ENCODE data around the gene SLCO2B1. TPM values are rescaled to one million over a fixed set of nuclear protein-coding genes. Genes with fewer than 3 reads are reported as not detected.

Gene SLCO2B1
- total RNA-seq, 2 experiments from 2014 or later = not detected

DNA sequence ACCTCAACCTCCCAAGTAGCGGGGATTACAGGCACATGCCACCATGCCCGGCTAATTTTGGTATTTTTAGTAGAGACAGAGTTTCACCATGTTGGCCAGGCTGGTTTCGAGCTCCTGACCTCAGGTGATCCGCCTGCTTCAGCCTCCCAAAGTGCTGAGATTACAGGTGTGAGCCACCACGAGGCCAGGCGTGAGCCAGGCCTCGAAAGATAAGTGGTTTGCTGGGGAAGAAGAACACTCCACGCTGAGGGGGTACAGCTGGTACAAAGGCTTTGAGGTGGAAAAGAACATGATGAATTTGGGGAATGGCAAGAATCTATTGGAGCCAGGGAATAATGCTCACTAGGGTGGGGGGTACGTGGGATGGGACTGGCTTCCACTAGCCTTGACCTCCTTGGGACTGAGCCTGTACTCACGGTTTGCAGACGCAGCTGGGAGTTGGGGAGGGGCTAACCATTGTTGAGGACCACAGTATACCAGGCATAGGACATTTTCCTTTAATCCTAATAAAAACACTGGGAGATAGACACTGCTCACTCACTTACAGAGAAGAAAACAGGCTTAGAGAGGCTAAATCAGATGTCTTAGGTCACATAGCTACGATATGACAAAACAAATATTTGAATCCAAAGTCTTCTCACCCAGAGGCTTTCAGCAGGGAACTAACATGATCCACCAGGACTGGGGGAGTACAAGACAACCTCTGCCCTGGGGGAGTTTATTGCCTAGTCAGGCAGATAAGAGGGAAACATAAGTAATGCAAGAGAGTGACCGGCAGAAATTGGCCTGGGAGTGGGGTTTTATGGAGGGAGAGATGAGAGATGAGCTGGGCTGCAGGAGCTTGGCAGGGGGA lies 4.9 kb downstream of the SLCO2B1 start:
- POLR2A ChIA-PET = no interaction called here
- Mint-ChIP-seq H3K27me3 (peaks cover 1% of the 10 kb centered on the region), H3K4me1 (ENCODE audit: low read depth) (peaks cover 2% of the 10 kb centered on the region), H3K36me3 (ENCODE audit: low read depth) (no peaks in the 10 kb centered on the region), H3K9me3 (peaks cover 2% of the 10 kb centered on the region), H3K4me3 (no peak overlapping the region), H3K27ac (no peak overlapping the region)
- intact Hi-C loops (cut with micrococcal nuclease) = no loop called here
- CTCF ChIA-PET = interaction anchor here (1.2 to 19.5 kb wide), 3 partner anchors 13 to 93 kb away, joined by 3 to 557 read pairs (median 84); no protein-coding TSS in a partner anchor
- DNase-seq (no peak), ATAC-seq (no peak)
- TF ChIP-seq, protein P1, sequence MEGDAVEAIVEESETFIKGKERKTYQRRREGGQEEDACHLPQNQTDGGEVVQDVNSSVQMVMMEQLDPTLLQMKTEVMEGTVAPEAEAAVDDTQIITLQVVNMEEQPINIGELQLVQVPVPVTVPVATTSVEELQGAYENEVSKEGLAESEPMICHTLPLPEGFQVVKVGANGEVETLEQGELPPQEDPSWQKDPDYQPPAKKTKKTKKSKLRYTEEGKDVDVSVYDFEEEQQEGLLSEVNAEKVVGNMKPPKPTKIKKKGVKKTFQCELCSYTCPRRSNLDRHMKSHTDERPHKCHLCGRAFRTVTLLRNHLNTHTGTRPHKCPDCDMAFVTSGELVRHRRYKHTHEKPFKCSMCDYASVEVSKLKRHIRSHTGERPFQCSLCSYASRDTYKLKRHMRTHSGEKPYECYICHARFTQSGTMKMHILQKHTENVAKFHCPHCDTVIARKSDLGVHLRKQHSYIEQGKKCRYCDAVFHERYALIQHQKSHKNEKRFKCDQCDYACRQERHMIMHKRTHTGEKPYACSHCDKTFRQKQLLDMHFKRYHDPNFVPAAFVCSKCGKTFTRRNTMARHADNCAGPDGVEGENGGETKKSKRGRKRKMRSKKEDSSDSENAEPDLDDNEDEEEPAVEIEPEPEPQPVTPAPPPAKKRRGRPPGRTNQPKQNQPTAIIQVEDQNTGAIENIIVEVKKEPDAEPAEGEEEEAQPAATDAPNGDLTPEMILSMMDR (IDR thresholded peaks at IDR 0.05) = no peak

DNA sequence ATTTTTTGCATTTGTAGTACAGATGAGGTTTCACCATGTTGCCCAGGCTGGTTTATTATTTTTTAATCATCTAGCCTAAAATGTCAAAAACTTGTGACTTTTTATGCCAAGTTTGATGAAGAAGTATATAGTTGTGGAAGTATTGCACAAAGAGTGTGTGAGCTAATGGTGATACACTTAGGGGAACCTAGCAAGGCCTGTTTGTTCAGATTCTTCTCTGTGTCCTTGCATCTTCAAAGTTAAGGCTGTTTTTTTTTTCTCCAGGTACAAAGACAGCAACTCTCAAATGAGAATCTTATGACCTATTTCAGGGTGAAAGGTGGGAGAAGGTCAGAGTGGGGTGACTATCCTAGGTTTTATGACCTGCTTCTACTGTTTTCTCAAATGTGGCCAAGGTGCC lies 7.3 kb downstream of the SLCO2B1 start:
- no peak for ATAC-seq
- H3K4me1 Mint-ChIP-seq (ENCODE audit: low read depth) = no peaks in the 10 kb centered on the region
- H3K36me3 Mint-ChIP-seq (ENCODE audit: low read depth) = no peaks in the 10 kb centered on the region
- TF ChIP-seq, protein P1 (IDR thresholded peaks at IDR 0.05) = no peak
- DNase-seq = no peak
- ChIA-PET CTCF (interaction anchor here (10.4 kb wide), 1 partner anchor 15 kb away, joined by 84 read pairs; no protein-coding TSS in a partner anchor), POLR2A (no interaction called here)
- intact Hi-C loops (cut with micrococcal nuclease) = no loop called here
- H3K9me3 Mint-ChIP-seq = peaks cover 2% of the 10 kb centered on the region
- no peak overlapping the region for H3K27ac Mint-ChIP-seq
- no peak overlapping the region for H3K4me3 Mint-ChIP-seq
- H3K27me3 Mint-ChIP-seq = no peaks in the 10 kb centered on the region

DNA sequence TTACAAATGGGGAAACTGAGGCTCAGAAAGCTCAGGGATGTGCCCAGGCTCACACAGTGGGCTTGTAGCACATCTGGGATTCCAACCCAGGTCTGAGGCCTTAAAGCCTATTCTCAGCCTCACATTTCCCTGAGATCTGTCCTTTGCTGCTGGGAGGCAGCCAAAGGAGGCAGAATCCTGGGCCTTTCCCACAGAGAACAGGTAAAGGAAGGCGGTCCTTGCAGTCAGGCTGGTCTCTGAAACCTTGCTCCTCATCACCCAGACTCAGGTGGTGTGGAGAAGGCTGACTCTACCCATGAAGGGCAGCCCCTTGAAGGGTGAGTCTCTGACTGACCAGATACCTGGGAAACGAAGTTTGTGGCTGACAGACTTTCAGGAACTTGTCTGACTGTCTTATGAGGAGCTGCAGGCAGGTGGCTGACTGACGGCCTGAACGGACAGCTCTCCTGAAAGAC lies 7.8 kb downstream of the SLCO2B1 start:
- CTCF ChIA-PET = interaction anchor here (10.4 kb wide), 1 partner anchor 16 kb away, joined by 84 read pairs; no protein-coding TSS in a partner anchor

DNA sequence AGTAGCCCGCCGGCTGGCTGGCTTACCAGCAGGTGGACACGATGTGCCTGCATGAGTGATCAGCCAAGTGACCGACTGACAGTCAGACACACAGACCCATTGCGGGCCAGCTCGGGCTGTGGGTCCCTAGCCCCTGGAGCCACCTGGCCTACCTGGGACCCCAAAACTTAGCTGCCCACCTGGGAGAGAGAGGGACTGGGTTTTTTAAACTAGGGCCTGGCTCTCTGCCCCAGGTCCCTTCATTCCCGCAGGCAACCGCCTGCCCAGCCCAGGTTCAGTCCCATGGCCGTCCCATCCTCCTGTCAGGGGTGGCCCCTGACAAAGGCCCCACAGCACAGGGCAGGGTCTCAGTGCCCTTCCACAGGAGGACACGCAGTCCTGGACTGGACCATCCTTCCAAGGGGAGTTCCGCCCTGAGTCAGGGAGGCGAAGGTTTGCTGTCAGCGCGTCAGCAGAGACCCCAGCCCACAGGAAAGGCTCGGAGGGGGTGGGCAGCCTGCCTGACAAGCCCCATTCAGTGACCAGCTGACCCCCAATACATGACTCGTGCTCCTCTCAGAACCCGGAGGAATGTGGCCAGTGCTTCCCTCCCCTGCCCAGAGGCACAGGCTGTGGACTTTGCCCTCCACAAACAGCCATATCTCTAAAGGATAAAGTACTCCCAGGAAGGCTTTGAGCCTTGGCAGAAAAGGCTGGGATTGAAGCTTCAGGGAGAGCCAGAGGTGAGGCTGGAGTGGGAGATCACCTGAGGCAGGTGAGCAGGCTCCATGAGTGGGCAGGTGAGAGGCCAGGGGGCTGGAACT lies 8.4 kb downstream of the SLCO2B1 start:
- Mint-ChIP-seq H3K4me1 (ENCODE audit: low read depth) (no peaks in the 10 kb centered on the region), H3K36me3 (ENCODE audit: low read depth) (no peaks in the 10 kb centered on the region), H3K27ac (no peak overlapping the region), H3K4me3 (no peak overlapping the region), H3K27me3 (no peaks in the 10 kb centered on the region), H3K9me3 (peaks cover 2% of the 10 kb centered on the region)
- no peak for DNase-seq
- ChIA-PET CTCF (interaction anchor here (1.2 to 10.4 kb wide), 3 partner anchors 16 to 46 kb away, joined by 5 to 84 read pairs (median 6); no protein-coding TSS in a partner anchor), POLR2A (interaction anchor here (0.6 kb wide), 1 partner anchor 9 kb away, joined by 3 read pairs; no protein-coding TSS in a partner anchor)
- TF ChIP-seq, protein P1 (IDR thresholded peaks at IDR 0.05) = no peak
- intact Hi-C loops (cut with micrococcal nuclease) = no loop called here
- ATAC-seq = no peak

More for the DNA sequence above, 7.8 kb downstream of the SLCO2B1 start:
- no peaks in the 10 kb centered on the region for H3K27me3 Mint-ChIP-seq
- H3K27ac Mint-ChIP-seq = no peak overlapping the region
- no peak for DNase-seq
- H3K4me3 Mint-ChIP-seq = no peak overlapping the region
- TF ChIP-seq, protein P1 (IDR thresholded peaks at IDR 0.05) = no peak
- H3K9me3 Mint-ChIP-seq = peaks cover 2% of the 10 kb centered on the region
- POLR2A ChIA-PET = no interaction called here
- no peaks in the 10 kb centered on the region for H3K36me3 Mint-ChIP-seq (ENCODE audit: low read depth)
- intact Hi-C loops (cut with micrococcal nuclease) = no loop called here
- no peaks in the 10 kb centered on the region for H3K4me1 Mint-ChIP-seq (ENCODE audit: low read depth)
- no peak for ATAC-seq
